OCI-LY1 (cell line): ENCODE data around the gene TMEM132C.

Experiments used
- EZH2 ChIP-seq: fragments of 200-600 bp; sonication (generic), shearing (Covaris generic); IDR thresholded peaks from 2 replicates; pipeline ENCODE4 v1.8.0; 2017; ENCODE audit warnings: borderline replicate concordance, mixed run types, mild to moderate bottlenecking, antibody characterized with exemption, low read length, moderate library complexity, mixed read lengths
- TF ChIP-seq, protein P1 (sequence below): fragments of 200-600 bp; sonication (generic), shearing (Covaris generic); IDR thresholded peaks from 2 replicates; pipeline ENCODE4 v1.5.1; 2017; ENCODE audit warnings: mild to moderate bottlenecking, antibody characterized with exemption, low read length, moderate library complexity, mixed read lengths

- TF ChIP-seq, protein P1, sequence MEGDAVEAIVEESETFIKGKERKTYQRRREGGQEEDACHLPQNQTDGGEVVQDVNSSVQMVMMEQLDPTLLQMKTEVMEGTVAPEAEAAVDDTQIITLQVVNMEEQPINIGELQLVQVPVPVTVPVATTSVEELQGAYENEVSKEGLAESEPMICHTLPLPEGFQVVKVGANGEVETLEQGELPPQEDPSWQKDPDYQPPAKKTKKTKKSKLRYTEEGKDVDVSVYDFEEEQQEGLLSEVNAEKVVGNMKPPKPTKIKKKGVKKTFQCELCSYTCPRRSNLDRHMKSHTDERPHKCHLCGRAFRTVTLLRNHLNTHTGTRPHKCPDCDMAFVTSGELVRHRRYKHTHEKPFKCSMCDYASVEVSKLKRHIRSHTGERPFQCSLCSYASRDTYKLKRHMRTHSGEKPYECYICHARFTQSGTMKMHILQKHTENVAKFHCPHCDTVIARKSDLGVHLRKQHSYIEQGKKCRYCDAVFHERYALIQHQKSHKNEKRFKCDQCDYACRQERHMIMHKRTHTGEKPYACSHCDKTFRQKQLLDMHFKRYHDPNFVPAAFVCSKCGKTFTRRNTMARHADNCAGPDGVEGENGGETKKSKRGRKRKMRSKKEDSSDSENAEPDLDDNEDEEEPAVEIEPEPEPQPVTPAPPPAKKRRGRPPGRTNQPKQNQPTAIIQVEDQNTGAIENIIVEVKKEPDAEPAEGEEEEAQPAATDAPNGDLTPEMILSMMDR, result no peak
- no peak for TF ChIP-seq EZH2
These were observed 188.9 kb downstream of the TMEM132C start for GRCh38 chr12:128455851-128456250.
